ENCODE data around the gene ZNF598. TPM values are rescaled to one million over a fixed set of nuclear protein-coding genes. Genes with fewer than 3 reads are reported as not detected.
A peak's percentile ranks its signal among the peaks of the same experiment; 100 is the strongest.

Gene ZNF598
- total and polyA plus RNA-seq, 2 of the 13 experiments (the other 11 are each of a cell fraction or from before 2014, with no cell fraction given) = 13.5 to 14.2 TPM

- TF ChIP-seq UBTF (CRISPR knock-in tag; IDR thresholded peaks at IDR 0.05) = peak; percentile 35; the same call in 1 of the 2 replicates
- no peak for TF ChIP-seq E2F2 (CRISPR knock-in tag; IDR thresholded peaks at IDR 0.05; ENCODE audit: borderline replicate concordance)
- TF ChIP-seq ZNF615 (CRISPR knock-in tag; IDR thresholded peaks at IDR 0.05; ENCODE audit: borderline replicate concordance) = no peak
- no peak for TF ChIP-seq ZBED4 (CRISPR knock-in tag; IDR thresholded peaks at IDR 0.05; ENCODE audit: borderline replicate concordance)
- TF ChIP-seq ZNF335 (CRISPR knock-in tag; IDR thresholded peaks at IDR 0.05) = 0 out of 2 replicates have a peak, but pooled peaks have one; percentile 2
- TF ChIP-seq SP1 (IDR thresholded peaks at IDR 0.05) = no peak
- no peak for TF ChIP-seq SP1 (CRISPR knock-in tag; IDR thresholded peaks at IDR 0.05)
- no peak for TF ChIP-seq IRF1 (CRISPR knock-in tag; IDR thresholded peaks at IDR 0.05; ENCODE audit: low read depth)
- TF ChIP-seq ZNF318 (CRISPR knock-in tag; IDR thresholded peaks at IDR 0.05) = no peak
- TF ChIP-seq FOXK2 (IDR thresholded peaks at IDR 0.05) = no peak
- TF ChIP-seq MIER2 (CRISPR knock-in tag; IDR thresholded peaks at IDR 0.05) = no peak
- TF ChIP-seq FOSL2 (CRISPR knock-in tag; IDR thresholded peaks at IDR 0.05) = 0 out of 2 replicates have a peak, but pooled peaks have one; percentile 4
These were observed 45.7 kb downstream of the ZNF598 start (continued) for GRCh38 chr16:1963806-1964505.

All from HepG2 (cell line).